ENCODE results near the gene CYP46A1.

Gene CYP46A1

DNA sequence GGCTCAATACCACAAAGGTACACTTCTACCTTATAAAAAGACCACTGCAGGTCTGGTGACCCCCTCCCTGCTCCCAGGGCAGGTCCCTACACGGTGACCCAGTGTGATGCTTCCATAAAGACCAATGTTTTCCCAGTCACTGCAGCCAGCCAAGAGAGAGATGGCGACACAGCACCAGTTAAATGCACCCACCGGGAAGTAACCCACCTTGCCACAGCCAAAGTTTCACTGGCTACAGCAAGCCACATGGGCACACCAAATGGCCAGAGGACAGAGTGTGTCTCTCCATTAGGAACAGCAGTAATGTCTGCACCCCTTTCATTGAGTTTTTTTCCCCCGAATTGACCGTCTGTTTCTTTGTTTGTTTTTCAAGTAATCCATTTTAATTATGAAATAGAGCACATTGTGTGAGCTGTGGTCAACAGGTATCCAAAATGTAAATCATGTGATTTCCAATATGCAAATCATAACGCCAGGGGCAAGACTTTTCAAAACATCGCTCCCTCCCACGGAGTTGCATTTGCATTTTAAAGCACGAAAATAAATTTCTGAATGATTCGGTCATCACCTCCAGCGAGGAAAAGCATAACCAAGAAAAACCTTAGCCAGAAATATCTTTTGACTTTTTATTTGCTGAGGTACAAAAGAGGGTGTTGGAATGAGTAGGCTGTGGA, 60.2 kb downstream of the CYP46A1 start:
- DNase-seq (ENCODE audit: low spot score), result peak; percentile 84

DNA sequence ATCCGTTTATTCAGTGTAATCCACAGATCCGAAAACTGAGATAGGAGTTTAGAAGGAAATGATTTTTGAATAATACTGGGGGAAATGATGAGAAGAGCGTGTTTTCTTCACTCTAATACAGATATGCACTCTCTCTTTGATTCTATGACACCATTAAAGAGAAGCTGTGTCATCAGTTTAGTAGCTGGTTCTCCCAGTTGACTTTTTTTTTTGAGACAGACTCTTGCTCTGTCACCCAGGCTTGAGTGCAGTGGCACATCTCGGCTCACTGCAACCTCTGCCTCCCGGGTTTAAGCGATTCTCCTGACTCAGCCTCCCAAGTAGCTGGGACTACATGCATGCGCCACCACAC, 60.8 kb downstream of the CYP46A1 start:
- no peak for DNase-seq (ENCODE audit: low spot score)

- peak; percentile 54 for DNase-seq (ENCODE audit: low spot score)
Observed at GRCh38 chr14:99745307-99745951, 61.3 kb downstream of the CYP46A1 start.

- no peak for DNase-seq (ENCODE audit: low spot score)
Observed at GRCh38 chr14:99747167-99747566, 63.1 kb downstream of the CYP46A1 start.

DNA sequence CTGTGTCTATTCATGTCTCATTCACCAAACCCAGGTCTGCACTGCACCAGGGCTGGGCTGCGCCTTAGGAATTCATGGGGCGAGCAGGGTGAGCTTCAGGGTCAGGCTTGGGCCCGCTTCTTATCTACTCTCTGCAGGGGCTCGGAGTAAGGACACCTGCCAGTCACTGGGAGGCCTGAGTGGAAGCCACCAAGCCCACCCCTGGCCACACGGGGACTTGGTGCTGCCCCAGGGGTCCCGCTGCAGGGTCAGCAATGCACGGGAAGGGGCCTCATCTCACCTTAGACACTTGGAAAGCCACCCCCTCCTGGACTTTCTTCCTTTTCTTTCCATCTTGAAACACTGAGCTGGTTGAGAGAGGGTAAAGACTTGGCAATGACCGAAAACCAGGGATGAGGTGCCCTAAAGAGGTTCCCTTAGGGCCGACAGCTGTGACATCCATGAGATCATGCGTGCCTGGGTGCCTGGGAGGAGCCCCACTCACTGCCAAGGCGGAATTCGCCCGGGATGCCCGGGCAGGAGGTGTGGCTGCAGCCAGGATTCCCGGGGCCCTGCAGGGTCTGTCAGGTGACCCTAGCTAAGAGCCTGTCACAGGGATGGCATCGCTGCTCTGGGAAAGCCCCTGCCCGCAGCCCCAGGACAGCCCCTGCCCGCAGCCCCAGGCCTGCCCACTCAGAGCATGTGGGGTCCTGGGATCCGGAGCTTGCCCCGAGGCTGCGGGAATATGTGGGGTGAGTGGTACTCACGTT, 63.7 kb downstream of the CYP46A1 start:
- no peak for DNase-seq (ENCODE audit: low spot score)

- DNase-seq (ENCODE audit: low spot score), result no peak
Observed at GRCh38 chr14:99748529-99748928, 64.4 kb downstream of the CYP46A1 start.

DNA sequence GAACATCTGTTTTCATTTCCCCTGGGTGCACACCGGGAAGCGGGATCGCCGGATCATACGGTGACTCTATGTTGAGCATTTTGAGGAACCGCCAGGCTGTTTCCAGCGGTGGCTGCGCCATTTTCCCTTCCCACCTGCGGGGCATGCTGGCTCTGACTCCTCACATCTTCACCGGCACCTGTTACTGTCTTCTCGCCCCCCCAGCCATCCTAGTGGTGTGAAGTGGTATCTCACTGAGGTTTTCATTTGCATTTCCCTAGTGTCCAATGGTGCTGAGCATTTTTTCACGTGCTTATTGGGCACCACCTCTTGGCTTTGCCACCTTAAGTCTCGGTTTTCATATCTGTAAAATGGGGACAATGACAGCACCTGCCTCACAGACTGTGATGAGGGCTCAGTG, 65.0 kb downstream of the CYP46A1 start:
- DNase-seq (ENCODE audit: low spot score), result no peak

DNA sequence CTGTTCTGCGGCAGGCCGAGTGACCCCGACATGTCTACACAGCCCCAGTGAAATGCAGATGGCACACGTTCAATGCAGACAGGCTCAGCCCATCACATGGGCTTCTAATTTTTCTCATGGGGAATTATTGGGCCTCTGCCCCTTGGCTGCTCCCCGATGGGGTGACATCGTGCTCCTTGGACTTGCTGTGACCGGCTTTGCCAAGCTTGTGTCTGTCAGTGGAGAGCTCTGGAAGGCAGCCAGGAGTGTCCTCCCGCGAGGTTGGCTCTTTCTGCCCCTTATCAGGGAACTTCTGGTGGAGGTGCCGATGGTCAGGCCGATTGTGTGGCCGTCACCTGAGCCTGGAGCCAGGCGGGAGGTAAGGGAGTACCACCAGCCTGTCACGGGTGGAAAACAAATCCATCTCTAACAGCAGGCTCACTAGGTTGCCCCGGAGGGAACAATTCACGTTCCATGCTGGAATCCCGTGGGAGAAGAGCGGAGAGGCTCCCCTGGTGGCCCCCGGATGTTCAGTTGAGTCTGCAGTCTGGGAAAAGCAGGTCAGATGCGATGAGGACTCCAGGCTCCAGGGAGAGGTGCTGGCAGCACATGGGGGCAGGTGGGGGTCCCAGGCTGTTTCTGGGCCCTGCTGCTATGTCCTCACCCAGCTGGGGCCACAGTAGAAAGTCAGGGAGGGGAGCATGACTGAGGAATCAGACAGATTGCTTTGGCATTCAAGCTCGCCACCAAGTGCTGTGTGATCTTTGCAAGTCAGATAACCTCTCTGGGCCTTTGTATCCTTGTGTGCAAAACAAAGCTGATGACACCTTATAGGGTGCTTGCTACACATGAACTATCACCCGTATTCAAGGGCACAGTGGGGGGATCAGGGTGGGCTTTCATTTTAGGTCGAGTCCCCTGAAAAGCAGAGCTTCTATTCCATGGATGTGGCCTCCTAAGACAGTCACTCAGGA, 65.9 kb downstream of the CYP46A1 start:
- DNase-seq (ENCODE audit: low spot score), result no peak

GRCh38 chr14:99750746-99751450, 66.8 kb downstream of the CYP46A1 start:
- no peak for DNase-seq (ENCODE audit: low spot score)

- DNase-seq (ENCODE audit: low spot score), result peak; percentile 61
Observed at GRCh38 chr14:99751539-99752485, 67.7 kb downstream of the CYP46A1 start.

- peak; percentile 80 for DNase-seq (ENCODE audit: low spot score)
Observed at GRCh38 chr14:99752486-99753121, 68.5 kb downstream of the CYP46A1 start.

- no peak for DNase-seq (ENCODE audit: low spot score)
Observed at GRCh38 chr14:99753225-99754140, 69.4 kb downstream of the CYP46A1 start.

DNA sequence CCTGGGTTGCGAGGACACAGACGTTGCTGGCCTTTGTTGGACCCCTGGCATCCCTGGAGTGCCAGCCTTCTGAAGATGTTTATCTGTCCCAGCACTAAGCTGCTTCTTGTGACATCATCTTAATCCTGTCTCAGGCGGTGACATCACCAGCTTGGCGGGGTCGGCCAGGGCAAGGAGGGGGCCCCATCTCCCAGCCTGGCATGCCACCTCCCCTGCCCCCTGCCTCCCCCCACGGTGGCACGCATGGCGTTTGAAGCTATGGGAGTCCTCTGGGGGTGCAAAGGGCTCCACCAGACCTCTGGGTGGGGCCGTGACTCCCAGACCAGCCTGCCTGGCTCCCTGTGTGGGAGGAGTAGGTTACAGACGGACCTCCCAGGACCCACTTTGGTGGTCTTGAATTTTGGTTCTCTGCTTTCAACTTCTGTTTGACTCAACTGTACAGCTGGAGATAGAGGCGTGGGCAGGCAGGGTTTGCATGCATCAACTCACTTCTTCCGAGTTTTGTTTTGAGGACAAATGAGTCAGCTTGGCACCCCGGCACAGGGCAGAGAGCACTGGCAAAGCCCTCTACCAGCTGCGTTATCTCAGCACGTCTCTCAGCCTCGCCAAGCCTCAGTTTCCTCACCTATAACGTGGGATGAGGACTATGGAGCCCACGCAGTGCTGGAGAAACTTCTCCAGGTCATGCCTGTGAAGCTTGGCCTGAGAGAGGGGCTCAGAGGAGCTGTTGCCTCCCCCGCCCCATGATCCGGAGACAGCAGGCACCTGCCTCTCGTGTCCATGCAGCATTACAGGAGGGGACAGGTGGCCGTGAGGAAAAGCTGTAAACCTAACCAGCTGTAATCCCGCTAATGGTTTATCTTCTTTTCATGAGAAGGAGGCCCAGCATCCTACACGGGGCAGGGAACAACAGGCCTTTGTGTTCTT, 70.3 kb downstream of the CYP46A1 start:
- DNase-seq (ENCODE audit: low spot score), result no peak

GRCh38 chr14:99755068-99755405, 70.9 kb downstream of the CYP46A1 start:
- DNase-seq (ENCODE audit: low spot score), result peak; percentile 62

- DNase-seq (ENCODE audit: low spot score), result peak; percentile 94
Observed at GRCh38 chr14:99755629-99756603, 71.8 kb downstream of the CYP46A1 start.

DNA sequence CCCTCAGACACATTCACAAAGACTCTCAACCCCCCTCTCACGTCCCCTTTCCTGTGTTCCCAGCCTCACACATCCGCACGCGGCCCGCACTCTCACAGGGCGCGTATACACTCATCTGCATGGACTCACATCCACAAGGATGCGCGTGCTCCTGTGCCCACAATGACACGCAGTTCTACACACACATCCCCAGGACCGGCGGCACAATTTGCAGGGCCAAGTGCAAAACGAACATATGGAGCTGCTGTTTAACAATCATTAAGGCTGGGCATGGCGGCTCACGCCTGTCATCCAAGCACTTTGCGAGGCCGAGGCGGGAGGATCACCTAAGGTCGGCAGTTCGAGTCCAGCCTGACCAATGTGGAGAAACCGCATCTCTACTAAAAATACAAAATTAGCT, 72.7 kb downstream of the CYP46A1 start:
- no peak for DNase-seq (ENCODE audit: low spot score)
